GM18870 (cell line): ENCODE measurements around the gene GAREM1.
"Not testable (repeated sequence)": the region's sequence is repeated elsewhere in the genome, so short reads cannot be mapped to it uniquely, and the experiment has no call there.

Experiments
- ATAC-seq: cut with Tn5 transposase; IDR thresholded peaks from one replicate; pipeline ENCODE4 v1.9.1; 2021; ENCODE audit warnings: moderate library complexity; ENCODE audit not compliant: unreplicated experiment

Gene GAREM1

GRCh38 chr18:32470714-32471633 lies at the start of gene GAREM1:
TSS of gene GAREM1 (minus strand) at chr18:32470882. CDS start at chr18:32470428, 454 bp downstream.
- peak; percentile 91 for ATAC-seq

GRCh38 chr18:32511147-32511546 lies 40.5 kb upstream of the GAREM1 start:
- ATAC-seq = no peak

GRCh38 chr18:32509111-32509510 lies 38.4 kb upstream of the GAREM1 start:
- no peak for ATAC-seq

- no peak for ATAC-seq
Measured at GRCh38 chr18:32507093-32507492, 36.4 kb upstream of the GAREM1 start.

GRCh38 chr18:32502014-32502413 lies 31.3 kb upstream of the GAREM1 start:
- no peak for ATAC-seq

GRCh38 chr18:32501242-32501641 lies 30.6 kb upstream of the GAREM1 start:
- ATAC-seq = not testable (repeated sequence)

- no peak for ATAC-seq
Measured at GRCh38 chr18:32483002-32483401, 12.3 kb upstream of the GAREM1 start.

GRCh38 chr18:32482117-32482516 lies 11.4 kb upstream of the GAREM1 start:
- no peak for ATAC-seq

- ATAC-seq = no peak
Measured at GRCh38 chr18:32480581-32480980, 9.9 kb upstream of the GAREM1 start.

- no peak for ATAC-seq
Measured at GRCh38 chr18:32478807-32479206, 8.1 kb upstream of the GAREM1 start.

GRCh38 chr18:32478317-32478716 lies 7.6 kb upstream of the GAREM1 start:
- ATAC-seq = no peak

- ATAC-seq = no peak
Measured at GRCh38 chr18:32476106-32476505, 5.4 kb upstream of the GAREM1 start.

- not testable (repeated sequence) for ATAC-seq
Measured at GRCh38 chr18:32475069-32475468, 4.4 kb upstream of the GAREM1 start.

GRCh38 chr18:32473325-32473724 lies 2.6 kb upstream of the GAREM1 start:
- no peak for ATAC-seq

- no peak for ATAC-seq
Measured at GRCh38 chr18:32472841-32473240, 2.2 kb upstream of the GAREM1 start.

GRCh38 chr18:32470460-32470713 lies 295 bp downstream of the GAREM1 start:
- ATAC-seq = no peak

- no peak for ATAC-seq
Measured at GRCh38 chr18:32469691-32470459, 807 bp downstream of the GAREM1 start.

- no peak for ATAC-seq
Measured at GRCh38 chr18:32469190-32469651, 1.5 kb downstream of the GAREM1 start.

GRCh38 chr18:32468147-32468845 lies 2.4 kb downstream of the GAREM1 start:
- ATAC-seq = no peak

GRCh38 chr18:32461709-32462272 lies 8.9 kb downstream of the GAREM1 start:
- no peak for ATAC-seq

GRCh38 chr18:32460171-32460731 lies 10.4 kb downstream of the GAREM1 start:
- no peak for ATAC-seq
